Aortic smooth muscle cell (primary cell): ENCODE data around the gene TEX47. TPM values are rescaled to one million over a fixed set of nuclear protein-coding genes. Genes with fewer than 3 reads are reported as not detected.

Source experiments
- total RNA-seq: library from RNA; depleted of rRNA; stranded (reverse); fragments of >200 nt; gene quantifications from 2 replicates; pipeline ENCODE4 v1.2.3, GENCODE V29; 2014

The TEX47 gene
- total RNA-seq, result not detected in 2 replicates

GRCh38 chr7:88795553-88795952 lies at the start of gene TEX47:
Gene TEX47, minus strand, starts transcription at chr7:88795737. Its CDS starts 795 bp downstream, at chr7:88794942.

GRCh38 chr7:88759230-88760135 lies 36.1 kb downstream of the TEX47 start, which contains the start of gene ZNF804B:
Gene ZNF804B, plus strand, starts transcription at chr7:88759700. Its CDS starts 277 bp downstream, at chr7:88759977.

Other genes starting within 250 kb of the TEX47 start
- gene ZNF804B, start 36.0 kb downstream of the TEX47 start, total RNA-seq, result not detected in 2 replicates